Adipose tissue (tissue), 3 donors: ENCODE data around the gene KRT76. TPM values are rescaled to one million over a fixed set of nuclear protein-coding genes. Genes with fewer than 3 reads are reported as not detected.

Experiments
- H3K27ac ChIP-seq: one replicate; pipeline ENCODE4 v1.5.1; 2013; ENCODE audit warnings: low read depth, low read length
- WGBS, 3 donors: extraction: QIAGEN DNeasy Blood & Tissue Kit; methylation state at CpG; one replicate each; pipeline ENCODE4 v1.1.7; 2013; 5-methylcytosine and 5-hydroxymethylcytosine counted together
- polyA plus RNA-seq, 3 donors: library from polyadenylated mRNA; stranded (reverse); fragments of 200-250 nt; gene quantifications; one replicate each; pipeline ENCODE4 v1.2.3, GENCODE V29; 2013
- donor health status: healthy with polysubstance abuse.
- donor health status: Bipolar disorder and iron deficiency.
- donor health status: healthy.

KRT76 gene
- polyA plus RNA-seq, 3 donors, result not detected

- 92 to 94% (median 94%) methylated on average over 11 of the region's 11 CpGs for WGBS, 3 donors
- H3K27ac ChIP-seq, result no peak overlapping the region
These were observed 11.9 kb upstream of the KRT76 start for GRCh38 chr12:52788876-52789636.

- no peak overlapping the region for H3K27ac ChIP-seq
- WGBS, 3 donors, result 64 to 86% (median 74%) methylated on average over 6 of the region's 6 CpGs
These were observed 11.2 kb upstream of the KRT76 start for GRCh38 chr12:52788192-52788875.

- 65 to 78% (median 67%) methylated on average over 6 of the region's 6 CpGs for WGBS, 3 donors
- no peak overlapping the region for H3K27ac ChIP-seq
These were observed 10.4 kb upstream of the KRT76 start for GRCh38 chr12:52787324-52788191.

- H3K27ac ChIP-seq, result no peak overlapping the region
- WGBS, 3 donors, result 68 to 86% (median 78%) methylated on average over 3 of the region's 3 CpGs
These were observed 7.8 kb upstream of the KRT76 start for GRCh38 chr12:52784909-52785308.

- 73 to 85% (median 83%) methylated on average over 7 of the region's 7 CpGs for WGBS, 3 donors
- no peak overlapping the region for H3K27ac ChIP-seq
These were observed 6.6 kb upstream of the KRT76 start for GRCh38 chr12:52783563-52784316.

- WGBS, 3 donors, result 88 to 93% (median 93%) methylated on average over 4 of the region's 4 CpGs
- no peak overlapping the region for H3K27ac ChIP-seq
These were observed 5.4 kb upstream of the KRT76 start for GRCh38 chr12:52782502-52782901.

- no peak overlapping the region for H3K27ac ChIP-seq
- WGBS, 3 donors, result 68 to 74% (median 73%) methylated on average over 4 of the region's 4 CpGs
These were observed 4.4 kb upstream of the KRT76 start for GRCh38 chr12:52781399-52782082.

- 86 to 92% (median 88%) methylated on average over 6 of the region's 6 CpGs for WGBS, 3 donors
- H3K27ac ChIP-seq, result no peak overlapping the region
These were observed 2.8 kb upstream of the KRT76 start for GRCh38 chr12:52779914-52780313.

GRCh38 chr12:52778833-52779232 is 1.7 kb upstream of the KRT76 start:
- WGBS, 3 donors, result 82 to 90% (median 87%) methylated on average over 2 of the region's 2 CpGs
- H3K27ac ChIP-seq, result no peak overlapping the region

- H3K27ac ChIP-seq, result no peak overlapping the region
- 83 to 93% (median 87%) methylated on average over 4 of the region's 4 CpGs for WGBS, 3 donors
These were observed 421 bp upstream of the KRT76 start for GRCh38 chr12:52777566-52777965.

- WGBS, 3 donors, result 82 to 91% (median 84%) methylated on average over 5 of the region's 5 CpGs
- H3K27ac ChIP-seq, result no peak overlapping the region
These were observed 710 bp downstream of the KRT76 start for GRCh38 chr12:52776435-52776834.

GRCh38 chr12:52774629-52775250 is 2.4 kb downstream of the KRT76 start:
- 68 to 70% (median 69%) methylated on average over 8 of the region's 8 CpGs for WGBS, 3 donors
- no peak overlapping the region for H3K27ac ChIP-seq

- 62 to 63% (median 63%) methylated on average over 3 of the region's 3 CpGs for WGBS, 3 donors
These were observed 4.4 kb downstream of the KRT76 start for GRCh38 chr12:52772772-52773171.

GRCh38 chr12:52772188-52772587 is 5.0 kb downstream of the KRT76 start:
- 80 to 90% (median 88%) methylated on average over 4 of the region's 4 CpGs for WGBS, 3 donors
- no peak overlapping the region for H3K27ac ChIP-seq

More at GRCh38 chr12:52772772-52773171, 4.4 kb downstream of the KRT76 start:
- H3K27ac ChIP-seq, result no peak overlapping the region

GRCh38 chr12:52771505-52771904 is 5.6 kb downstream of the KRT76 start:
- 76 to 81% (median 80%) methylated on average over 4 of the region's 4 CpGs for WGBS, 3 donors
- H3K27ac ChIP-seq, result no peak overlapping the region

GRCh38 chr12:52771088-52771487 is 6.1 kb downstream of the KRT76 start:
- WGBS, 3 donors, result 70 to 86% (median 76%) methylated on average over 6 of the region's 6 CpGs
- H3K27ac ChIP-seq, result no peak overlapping the region

GRCh38 chr12:52769946-52770345 is 7.2 kb downstream of the KRT76 start:
- H3K27ac ChIP-seq, result no peak overlapping the region
